Measurements from ENCODE around the gene SMARCD3. TPM values are rescaled to one million over a fixed set of nuclear protein-coding genes. Genes with fewer than 3 reads are reported as not detected.

SMARCD3 gene
- polyA plus RNA-seq, 1 donor from 2014 or later = 199 TPM

DNA sequence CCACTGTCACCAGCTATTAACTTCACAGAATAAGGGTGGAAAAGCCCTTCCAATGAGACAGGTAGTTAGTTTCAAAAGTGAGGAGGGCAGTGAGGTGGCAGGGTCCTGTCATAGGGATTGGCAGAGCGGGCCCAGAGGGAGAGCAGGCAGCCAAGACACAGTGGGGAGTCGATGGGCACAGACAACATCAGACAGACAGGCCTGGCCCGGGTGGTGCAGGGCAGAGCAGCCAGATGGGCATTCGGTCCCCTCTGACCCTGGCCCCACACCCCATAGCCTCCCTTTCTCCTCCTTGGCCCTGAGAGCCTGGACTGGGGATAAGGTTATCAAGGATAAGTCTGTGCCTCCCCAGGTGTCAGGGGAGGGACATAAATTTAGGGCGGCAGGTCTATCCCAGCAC lies 31.4 kb upstream of the SMARCD3 start:
- Histone ChIP-seq H4K20me1 (ENCODE audit: insufficient read depth) (no peaks in the 10 kb centered on the region), H3K4me3 (ENCODE audit: low read length) (no peak overlapping the region), H3K79me2 (replicated peaks; ENCODE audit: insufficient read depth, low read length) (no peaks in the 10 kb centered on the region), H3K27ac (ENCODE audit: low read length) (no peak overlapping the region), H3K27me3 (ENCODE audit: insufficient read depth, low read depth, low read length) (no peaks in the 10 kb centered on the region), H3F3A (ENCODE audit: insufficient read depth, low read length, poor library complexity, severe bottlenecking) (no peaks in the 10 kb centered on the region), H2AFZ (ENCODE audit: low read depth, low read length) (no peak overlapping the region), H3K4me2 (ENCODE audit: low read length) (no peak overlapping the region), H3K9me3 (ENCODE audit: low read length) (no peaks in the 10 kb centered on the region), H3K9me2 (ENCODE audit: insufficient read depth, low read length) (no peaks in the 10 kb centered on the region), H3K9ac (ENCODE audit: low read length) (no peak overlapping the region), H3K36me3 (ENCODE audit: insufficient read depth, low read length) (no peaks in the 10 kb centered on the region)
- TF ChIP-seq, protein P1, sequence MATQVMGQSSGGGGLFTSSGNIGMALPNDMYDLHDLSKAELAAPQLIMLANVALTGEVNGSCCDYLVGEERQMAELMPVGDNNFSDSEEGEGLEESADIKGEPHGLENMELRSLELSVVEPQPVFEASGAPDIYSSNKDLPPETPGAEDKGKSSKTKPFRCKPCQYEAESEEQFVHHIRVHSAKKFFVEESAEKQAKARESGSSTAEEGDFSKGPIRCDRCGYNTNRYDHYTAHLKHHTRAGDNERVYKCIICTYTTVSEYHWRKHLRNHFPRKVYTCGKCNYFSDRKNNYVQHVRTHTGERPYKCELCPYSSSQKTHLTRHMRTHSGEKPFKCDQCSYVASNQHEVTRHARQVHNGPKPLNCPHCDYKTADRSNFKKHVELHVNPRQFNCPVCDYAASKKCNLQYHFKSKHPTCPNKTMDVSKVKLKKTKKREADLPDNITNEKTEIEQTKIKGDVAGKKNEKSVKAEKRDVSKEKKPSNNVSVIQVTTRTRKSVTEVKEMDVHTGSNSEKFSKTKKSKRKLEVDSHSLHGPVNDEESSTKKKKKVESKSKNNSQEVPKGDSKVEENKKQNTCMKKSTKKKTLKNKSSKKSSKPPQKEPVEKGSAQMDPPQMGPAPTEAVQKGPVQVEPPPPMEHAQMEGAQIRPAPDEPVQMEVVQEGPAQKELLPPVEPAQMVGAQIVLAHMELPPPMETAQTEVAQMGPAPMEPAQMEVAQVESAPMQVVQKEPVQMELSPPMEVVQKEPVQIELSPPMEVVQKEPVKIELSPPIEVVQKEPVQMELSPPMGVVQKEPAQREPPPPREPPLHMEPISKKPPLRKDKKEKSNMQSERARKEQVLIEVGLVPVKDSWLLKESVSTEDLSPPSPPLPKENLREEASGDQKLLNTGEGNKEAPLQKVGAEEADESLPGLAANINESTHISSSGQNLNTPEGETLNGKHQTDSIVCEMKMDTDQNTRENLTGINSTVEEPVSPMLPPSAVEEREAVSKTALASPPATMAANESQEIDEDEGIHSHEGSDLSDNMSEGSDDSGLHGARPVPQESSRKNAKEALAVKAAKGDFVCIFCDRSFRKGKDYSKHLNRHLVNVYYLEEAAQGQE (IDR thresholded peaks at IDR 0.05; ENCODE audit: borderline replicate concordance) = no peak
- TF ChIP-seq TAF1 (IDR thresholded peaks at IDR 0.05; ENCODE audit: low read depth) (no peak), EZH2 (IDR thresholded peaks at IDR 0.05; ENCODE audit: borderline replicate concordance, insufficient read depth, low read length, poor library complexity, severe bottlenecking) (no peak), EP300 (conservative IDR thresholded peaks at IDR 0.05; ENCODE audit: poor library complexity, severe bottlenecking) (no peak)
- TF ChIP-seq, protein P2, sequence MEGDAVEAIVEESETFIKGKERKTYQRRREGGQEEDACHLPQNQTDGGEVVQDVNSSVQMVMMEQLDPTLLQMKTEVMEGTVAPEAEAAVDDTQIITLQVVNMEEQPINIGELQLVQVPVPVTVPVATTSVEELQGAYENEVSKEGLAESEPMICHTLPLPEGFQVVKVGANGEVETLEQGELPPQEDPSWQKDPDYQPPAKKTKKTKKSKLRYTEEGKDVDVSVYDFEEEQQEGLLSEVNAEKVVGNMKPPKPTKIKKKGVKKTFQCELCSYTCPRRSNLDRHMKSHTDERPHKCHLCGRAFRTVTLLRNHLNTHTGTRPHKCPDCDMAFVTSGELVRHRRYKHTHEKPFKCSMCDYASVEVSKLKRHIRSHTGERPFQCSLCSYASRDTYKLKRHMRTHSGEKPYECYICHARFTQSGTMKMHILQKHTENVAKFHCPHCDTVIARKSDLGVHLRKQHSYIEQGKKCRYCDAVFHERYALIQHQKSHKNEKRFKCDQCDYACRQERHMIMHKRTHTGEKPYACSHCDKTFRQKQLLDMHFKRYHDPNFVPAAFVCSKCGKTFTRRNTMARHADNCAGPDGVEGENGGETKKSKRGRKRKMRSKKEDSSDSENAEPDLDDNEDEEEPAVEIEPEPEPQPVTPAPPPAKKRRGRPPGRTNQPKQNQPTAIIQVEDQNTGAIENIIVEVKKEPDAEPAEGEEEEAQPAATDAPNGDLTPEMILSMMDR (IDR thresholded peaks at IDR 0.05; ENCODE audit: poor library complexity, severe bottlenecking) = no peak

DNA sequence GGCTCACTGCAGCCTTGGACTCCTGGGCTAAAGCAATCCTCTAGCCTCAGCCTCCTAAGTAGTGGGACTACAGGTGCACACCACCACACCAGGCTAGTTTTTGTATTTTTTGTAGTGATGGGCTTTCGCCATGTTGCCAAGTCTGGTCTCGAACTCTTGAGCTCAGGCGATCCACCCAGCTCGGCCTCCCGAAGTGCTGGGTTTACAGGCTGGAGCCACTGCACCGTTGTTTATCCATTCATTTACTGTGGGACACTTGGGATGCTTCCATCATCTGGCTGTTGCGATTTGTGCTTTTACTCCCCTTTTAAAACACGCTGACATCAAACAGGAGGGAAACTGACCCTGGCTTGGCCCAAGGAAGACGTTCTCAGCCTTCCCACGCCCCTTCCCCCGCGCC lies 30.5 kb upstream of the SMARCD3 start:
- Histone ChIP-seq H3K9me3 (ENCODE audit: low read length) (no peaks in the 10 kb centered on the region), H3K4me3 (ENCODE audit: low read length) (no peak overlapping the region), H4K20me1 (ENCODE audit: insufficient read depth) (no peaks in the 10 kb centered on the region), H3K9ac (ENCODE audit: low read length) (no peak overlapping the region), H3F3A (ENCODE audit: insufficient read depth, low read length, poor library complexity, severe bottlenecking) (no peaks in the 10 kb centered on the region), H3K4me2 (ENCODE audit: low read length) (no peak overlapping the region), H3K79me2 (replicated peaks; ENCODE audit: insufficient read depth, low read length) (no peaks in the 10 kb centered on the region), H3K27me3 (ENCODE audit: insufficient read depth, low read depth, low read length) (no peaks in the 10 kb centered on the region), H3K27ac (ENCODE audit: low read length) (no peak overlapping the region), H3K36me3 (ENCODE audit: insufficient read depth, low read length) (no peaks in the 10 kb centered on the region), H3K9me2 (ENCODE audit: insufficient read depth, low read length) (no peaks in the 10 kb centered on the region), H2AFZ (ENCODE audit: low read depth, low read length) (no peak overlapping the region)
- no peak for TF ChIP-seq EZH2 (IDR thresholded peaks at IDR 0.05; ENCODE audit: borderline replicate concordance, insufficient read depth, low read length, poor library complexity, severe bottlenecking)
- TF ChIP-seq, protein P1 (IDR thresholded peaks at IDR 0.05; ENCODE audit: borderline replicate concordance) = no peak
- TF ChIP-seq RAD21 (conservative IDR thresholded peaks at IDR 0.05) = no peak
- TF ChIP-seq SMC3 (conservative IDR thresholded peaks at IDR 0.05; ENCODE audit: poor library complexity) = no peak
- TF ChIP-seq, protein P2 (IDR thresholded peaks at IDR 0.05; ENCODE audit: poor library complexity, severe bottlenecking) = no peak
- no peak for TF ChIP-seq EP300 (conservative IDR thresholded peaks at IDR 0.05; ENCODE audit: poor library complexity, severe bottlenecking)
- no peak for TF ChIP-seq TAF1 (IDR thresholded peaks at IDR 0.05; ENCODE audit: low read depth)
- no peak for TF ChIP-seq MXI1 (conservative IDR thresholded peaks at IDR 0.05; ENCODE audit: poor library complexity, severe bottlenecking)
- no peak for TF ChIP-seq POLR2AphosphoS5 (IDR thresholded peaks at IDR 0.05)
